Measurements from ENCODE around the gene BMPR1A.

The BMPR1A gene

DNA sequence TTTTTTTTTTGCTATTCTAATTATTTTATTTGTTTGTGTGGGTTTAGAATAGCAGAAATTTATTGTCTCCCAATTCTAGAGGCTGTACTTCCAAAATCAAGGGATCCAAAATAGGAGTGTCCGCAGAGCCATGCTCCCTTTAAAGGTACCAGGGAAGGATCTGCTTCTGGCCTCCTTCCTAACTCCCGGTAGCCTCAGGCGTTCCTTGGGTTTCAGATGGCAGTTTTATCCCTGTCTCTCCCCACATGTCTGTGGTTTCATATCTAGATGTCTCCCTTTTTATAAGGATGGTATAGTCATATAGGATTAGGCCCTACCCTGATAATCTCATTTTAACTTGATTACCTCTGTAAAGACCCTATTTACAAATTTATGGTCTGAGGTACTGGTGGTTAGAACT is 48.4 kb downstream of the BMPR1A start:
- no peak for DNase-seq

DNA sequence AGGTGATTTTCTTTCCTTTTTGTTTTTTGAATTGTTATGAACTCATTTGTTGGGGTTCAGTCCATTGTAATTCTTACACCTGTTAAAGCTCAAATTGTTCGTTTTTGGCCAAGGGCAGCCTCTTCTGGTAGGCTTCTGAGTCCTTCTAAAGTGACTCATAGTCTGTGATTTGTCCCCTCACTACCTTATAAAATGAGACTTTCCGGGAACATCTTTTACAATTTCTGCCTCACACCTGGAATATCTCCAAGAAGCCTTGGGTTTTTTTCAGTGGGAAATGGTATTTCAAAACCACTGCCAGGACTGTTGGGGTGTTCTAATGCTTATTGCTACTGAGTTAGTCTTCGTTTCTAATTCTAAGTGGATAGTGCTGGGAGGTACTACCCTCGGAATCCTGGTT is 56.7 kb downstream of the BMPR1A start:
- no peak for DNase-seq

DNA sequence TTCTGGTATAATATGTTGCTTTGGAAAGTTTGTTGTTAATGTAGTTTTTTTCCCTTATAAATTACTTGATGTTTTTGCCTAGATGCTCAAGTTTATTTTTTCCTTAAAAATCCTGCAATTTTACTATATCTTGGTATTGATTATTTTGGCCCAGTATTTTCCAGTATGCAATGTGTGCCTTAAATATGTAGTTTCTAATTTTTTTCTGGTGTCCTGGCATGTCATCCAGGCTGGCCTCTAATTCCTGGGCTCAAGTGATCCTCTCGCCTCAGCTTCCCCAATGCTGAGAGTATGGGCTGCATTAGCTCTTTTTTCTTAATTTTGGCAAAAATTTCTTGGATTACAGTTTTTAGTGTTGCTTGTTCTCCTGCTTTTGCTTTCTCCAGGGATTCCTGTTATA is 57.6 kb downstream of the BMPR1A start:
- no peak for DNase-seq

DNA sequence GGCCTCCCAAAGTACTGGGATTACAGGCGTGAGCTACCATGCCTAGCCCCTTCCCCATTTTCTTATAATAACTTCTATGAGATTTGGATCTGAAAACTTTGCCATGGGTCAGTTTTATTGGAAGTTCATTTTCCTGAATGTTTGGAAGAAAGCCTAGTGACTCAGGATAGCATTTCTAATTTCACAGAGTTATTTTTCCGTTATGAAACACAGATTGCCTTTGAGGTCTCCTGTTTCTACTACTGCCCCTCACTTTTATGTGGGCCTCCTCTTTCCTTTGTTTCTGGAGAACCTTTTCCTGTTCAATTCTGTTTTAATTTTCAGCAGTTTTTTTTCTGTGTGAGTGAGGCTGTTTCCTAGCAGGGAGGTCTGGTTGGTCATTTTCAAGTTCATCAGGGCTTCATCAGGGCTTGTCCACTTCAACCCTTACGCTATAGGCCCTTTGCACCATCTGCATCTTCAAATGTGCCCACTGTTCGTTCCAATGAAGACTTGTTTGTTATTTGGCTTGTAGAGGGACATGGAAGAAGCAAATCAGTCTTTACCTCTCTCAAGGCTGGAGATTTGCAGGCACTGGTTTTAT is 58.7 kb downstream of the BMPR1A start:
- DNase-seq, result no peak

DNA sequence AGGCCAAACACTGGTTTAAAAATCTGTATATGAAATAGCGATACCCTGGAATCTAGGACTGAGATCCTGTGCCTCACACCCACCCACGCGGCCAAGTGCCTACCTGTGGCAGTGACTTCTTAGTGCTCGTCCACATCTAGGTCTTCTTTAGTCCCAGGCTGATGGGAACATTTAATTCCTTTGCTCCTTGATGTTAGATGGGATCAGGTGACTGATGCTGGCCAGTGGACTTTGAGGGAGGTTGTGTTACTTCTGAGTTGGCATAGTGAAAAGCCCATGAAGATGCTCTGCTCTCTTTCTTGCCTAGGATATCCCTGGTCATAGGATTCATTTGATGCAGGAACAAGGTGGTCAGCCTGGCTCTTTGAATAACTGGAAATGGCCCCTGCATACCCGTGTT is 59.2 kb downstream of the BMPR1A start:
- DNase-seq, result no peak

DNA sequence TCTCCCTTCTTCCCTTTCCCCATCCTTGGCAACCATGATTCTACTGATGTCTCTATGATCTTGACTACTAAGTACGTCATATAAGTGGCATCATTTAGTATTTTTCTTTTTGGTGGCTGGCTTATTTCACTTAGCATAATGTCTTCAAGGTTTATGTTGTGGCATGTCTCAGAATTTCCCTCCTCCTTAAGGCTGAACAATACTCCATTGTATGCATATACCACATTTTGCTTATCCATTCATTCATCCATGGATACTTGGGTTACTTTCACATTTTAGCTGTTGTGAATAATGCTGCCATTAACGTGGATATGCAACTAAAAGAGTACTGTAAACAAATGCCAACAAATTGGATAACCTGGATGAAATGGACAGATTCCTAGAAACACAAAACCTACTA is 60.8 kb downstream of the BMPR1A start:
- no peak for DNase-seq

DNA sequence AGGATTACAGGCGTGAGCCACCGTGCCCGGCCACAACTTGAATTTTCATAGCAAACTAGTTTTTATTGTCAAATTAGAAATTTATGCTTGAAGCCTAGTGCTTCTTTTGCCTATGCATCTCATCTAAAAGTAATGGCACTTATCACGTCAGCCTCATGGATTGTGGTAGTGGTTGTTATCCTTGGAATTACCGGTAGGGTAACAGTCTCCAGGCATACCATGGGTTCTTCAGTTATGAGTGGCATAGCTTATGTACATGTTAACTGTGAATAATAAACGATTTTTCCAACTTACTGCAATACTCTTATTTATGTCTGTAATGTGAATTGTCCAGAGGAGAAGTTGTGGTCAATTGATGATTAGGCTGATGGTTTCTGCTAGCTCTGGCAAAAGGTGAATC is 63.1 kb downstream of the BMPR1A start:
- DNase-seq, result no peak

DNA sequence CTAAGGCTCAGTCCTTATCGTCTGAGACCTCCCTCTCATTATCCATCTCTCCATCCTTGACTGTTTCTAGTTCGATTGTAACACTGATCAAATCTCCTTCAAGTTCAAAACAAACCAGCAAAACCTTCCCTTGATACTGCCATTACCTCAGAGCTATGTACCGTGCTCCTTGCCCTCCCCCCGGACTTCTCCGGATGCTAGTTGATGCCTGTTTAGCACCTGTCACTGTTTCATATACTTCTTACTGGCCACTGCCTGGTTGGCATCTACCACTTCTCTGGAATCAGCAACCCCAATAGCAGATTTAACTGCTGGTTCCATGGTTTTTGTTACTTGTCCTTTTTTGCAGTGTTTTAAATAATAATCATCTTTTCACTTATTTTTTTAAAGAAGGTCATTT is 64.1 kb downstream of the BMPR1A start:
- no peak for DNase-seq

DNA sequence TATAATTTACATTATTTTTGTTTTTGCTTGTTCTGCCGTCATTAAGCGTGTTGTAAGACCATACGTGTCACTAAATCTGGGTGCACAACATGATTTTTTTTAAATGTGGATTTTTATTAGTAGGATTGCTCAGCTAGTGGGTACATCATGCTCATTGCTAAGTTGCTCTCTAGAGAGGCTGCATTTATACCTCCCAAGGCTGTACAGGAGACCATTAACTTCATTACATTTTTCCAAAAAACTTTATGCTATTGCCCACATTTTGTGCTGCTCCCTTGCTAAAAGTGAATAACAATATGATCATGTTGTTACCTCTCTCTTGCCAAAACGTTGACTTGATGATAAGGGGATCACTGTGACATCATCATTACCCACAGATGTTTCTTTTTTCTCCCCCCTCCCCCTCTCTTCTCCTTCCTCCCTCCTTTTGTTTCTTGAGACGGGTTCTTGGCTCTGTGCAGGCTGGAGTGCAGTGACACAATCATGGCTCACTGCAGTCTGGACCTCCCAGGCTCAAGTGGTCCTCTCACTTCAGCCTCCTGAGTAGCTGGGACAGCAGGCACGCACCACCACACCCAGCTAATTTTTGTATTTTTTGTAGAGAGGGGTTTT is 65.1 kb downstream of the BMPR1A start:
- no peak for DNase-seq

DNA sequence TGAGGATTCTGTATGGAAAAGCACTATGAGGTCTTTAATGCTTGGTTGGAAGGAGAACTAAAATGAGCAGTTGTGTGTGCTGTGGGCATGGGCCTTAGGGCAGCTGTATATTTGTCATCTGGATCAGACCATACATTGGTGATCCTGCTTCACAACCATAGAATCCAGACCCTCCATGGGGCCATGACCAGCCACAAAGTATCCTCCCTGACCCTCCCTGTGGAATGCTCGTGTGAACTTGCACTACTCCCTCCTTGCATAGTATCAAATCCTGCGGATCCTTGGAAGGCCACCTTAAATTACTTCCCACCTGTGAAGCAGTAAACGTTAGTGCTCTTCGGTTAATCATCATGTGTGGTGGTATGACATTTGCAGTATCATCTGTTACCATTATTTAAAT is 67.1 kb downstream of the BMPR1A start:
- no peak for DNase-seq

DNA sequence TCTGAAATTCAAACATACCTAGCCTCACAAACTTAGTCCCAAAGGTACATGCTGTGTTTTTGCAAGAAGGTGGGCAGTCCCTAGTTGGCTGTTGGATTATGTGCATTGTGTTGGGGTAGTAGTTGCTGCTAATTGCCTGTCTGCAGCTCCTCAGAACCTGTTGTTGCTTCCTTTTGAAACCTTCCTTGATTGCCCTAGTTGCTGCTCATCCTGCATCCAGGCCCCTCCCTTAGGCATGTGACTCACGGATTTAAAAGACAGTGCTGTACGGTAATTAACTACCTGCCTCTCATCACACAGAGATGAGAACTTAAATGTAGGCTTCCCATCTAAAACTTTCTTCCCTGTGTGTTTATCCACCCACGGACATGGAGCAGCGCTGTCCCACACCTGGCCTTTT is 67.7 kb downstream of the BMPR1A start:
- no peak for DNase-seq

DNA sequence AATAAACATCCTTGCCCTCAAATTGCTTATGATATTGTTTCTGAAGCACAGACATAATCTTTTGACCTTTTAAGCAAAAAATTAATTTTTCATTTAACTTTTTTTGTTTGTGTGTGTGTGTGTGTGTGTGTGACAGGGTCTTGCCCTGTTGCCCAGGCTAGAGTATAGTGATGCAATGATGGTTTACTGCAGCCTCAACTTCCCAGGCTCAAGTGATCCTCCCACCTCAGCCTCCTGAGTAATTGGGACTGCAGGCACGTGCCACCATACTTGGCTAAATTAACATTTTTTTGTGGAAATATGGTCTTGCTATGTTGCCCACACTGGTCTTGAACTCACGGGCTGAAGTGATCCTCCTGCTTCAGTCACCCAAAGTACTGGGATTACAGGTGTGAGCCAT is 68.9 kb downstream of the BMPR1A start:
- no peak for DNase-seq

DNA sequence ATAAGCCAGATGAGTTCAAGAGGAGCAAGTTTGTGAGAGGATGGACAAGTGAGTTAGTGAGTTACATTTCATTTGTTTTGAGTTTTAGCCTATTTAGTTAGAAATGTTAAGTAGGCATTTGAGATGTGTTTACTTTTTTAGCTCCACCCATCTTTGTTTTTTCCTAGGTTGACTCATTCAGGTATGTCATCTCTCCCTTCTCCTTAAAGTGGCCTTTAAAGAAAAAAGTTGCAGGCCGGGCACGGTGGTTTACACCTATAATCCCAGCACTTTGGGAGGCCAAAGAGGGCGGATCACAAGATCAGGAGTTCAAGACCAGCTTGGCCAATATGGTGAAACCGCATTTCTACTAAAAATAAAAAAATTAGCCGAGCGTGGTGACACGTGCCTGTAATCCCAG is 71.2 kb downstream of the BMPR1A start:
- no peak for DNase-seq

DNA sequence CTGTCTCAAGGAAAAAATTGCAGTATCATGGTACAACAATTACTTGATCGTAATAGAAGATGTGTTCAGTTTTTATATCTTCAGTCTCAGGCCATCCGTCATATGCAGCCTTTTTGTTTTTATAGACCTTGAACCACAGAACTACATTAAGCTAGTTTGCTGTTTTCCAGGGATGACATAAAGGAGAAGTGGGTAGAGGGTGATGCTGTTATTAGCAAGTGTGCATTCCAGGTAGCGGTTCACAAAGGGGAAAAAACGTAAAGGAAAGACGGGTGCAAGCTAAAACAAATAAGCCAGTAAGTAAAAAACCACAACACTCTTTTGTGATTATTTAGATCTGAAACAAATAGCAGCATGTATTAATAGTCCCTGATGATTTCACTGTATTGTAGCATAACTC is 71.7 kb downstream of the BMPR1A start:
- no peak for DNase-seq

DNA sequence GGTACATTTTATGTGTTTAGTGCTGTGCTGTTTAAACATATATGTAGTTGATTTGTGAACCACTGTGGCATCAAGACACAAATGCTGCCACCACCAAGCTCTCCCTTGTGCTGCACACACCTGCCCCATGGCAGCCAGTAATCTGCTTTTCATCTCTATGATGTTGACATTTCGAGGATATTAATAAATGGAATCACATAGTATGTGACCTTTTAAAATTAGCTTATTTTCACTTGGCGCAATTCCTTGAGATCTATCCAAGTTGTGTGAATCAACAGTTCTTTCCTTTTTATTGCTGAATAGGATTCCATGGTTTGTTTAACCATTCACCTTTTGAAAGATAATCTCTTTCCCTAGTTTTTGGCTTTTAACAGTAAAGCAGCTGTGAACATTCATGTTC is 73.1 kb downstream of the BMPR1A start:
- DNase-seq, result no peak

DNA sequence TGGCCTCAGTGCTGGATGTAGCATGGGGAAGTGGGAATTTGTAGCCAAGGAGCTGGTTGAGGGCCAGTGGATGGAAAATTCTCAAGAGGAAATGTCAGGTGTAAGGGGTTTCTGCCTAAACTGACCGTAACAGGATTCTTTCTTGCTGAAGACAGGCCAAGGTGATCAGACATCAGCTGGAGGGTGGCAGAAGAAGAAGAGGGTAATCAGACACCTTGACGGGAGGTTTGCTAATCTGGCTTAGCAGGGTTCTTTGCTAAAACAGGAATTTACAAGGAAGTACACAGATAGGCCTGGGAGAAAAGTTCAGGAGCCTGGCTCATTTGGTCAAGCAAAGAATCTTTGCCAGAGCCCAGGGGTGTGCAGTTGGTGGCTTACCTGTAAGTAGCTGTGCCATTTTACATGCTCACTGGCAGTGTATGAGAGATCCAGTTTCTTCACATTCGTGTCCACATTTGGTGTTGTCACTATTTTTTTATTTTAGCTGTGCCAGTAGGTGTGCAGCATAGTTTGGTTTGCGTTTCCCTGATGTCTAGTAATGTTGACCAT is 73.7 kb downstream of the BMPR1A start:
- peak in 1 of 2 experiments; percentile 0 for DNase-seq

DNA sequence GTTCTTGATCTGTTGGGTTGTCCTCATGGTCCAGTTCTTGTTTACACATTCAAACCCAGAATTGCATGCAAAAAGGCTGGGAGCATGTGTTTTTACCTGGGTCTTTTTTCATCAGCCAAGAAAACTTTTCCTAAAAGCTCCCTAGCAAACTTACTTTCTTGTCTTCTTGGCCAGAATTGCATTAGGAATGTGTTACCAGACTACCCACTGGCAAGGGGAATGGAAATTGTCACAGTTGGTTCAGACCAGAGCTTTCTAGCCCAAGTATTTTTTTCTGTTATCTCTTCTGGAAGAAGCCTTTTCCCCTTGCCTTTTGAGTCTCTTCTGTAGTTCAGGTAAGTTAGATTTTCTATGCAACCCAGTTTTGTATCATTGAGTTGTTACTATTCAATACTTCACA is 77.5 kb downstream of the BMPR1A start:
- DNase-seq, result no peak

DNA sequence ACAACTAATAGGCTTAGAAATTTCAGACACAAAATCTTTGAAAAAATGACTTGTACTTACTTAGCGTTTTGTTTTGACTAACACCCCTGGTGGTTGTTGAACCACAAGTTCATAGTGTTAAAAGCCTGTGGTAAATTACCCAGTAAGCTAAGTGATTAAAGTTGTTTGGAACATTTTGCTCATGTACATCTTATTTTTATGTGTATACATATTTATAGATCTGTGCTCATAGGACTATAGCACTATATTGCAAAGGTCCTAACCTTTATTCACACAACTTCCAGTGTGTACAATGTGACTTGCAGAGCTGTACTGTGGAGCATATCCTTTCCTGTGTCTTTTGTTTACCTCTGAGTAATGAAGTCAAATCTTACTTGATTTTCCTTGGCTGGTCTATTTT is 79.6 kb downstream of the BMPR1A start:
- DNase-seq, result no peak

DNA sequence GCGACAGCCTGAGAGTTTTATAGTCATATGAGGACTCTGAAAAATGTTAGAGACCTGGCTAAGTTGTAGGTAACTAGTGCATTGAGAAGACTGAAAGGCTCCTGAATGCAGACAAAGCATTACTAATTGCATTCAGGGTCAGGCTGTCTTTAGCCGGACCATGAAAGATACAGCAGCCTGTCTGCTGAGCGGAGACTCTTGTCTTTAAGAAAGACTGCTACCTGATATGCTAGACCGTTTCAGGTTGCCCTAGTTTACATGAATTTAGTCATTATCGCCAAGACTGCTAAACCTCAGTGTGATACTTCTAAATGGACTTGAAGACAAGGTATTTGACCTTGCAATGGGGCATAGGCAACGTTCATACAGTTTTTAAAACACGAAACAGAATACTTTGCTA is 81.2 kb downstream of the BMPR1A start:
- DNase-seq, result no peak

DNA sequence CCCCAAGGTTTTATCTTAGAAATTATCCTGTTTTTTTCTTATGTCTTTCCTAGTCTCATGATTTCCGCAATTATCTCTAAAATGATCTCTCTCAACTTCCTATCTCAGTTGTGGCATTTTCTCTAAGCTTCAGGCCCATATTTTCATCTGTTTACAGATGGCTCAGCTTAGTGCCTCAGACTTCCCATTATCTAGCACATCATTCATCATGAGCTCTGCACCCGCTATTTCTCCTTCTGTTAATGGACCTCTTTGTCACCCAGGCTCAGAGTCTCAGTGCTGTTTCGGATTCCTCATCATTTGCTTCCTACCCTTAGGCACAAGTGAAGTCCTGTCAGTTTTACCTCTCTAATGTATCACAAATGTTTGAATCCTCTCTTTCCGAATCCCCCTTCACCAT is 84.1 kb downstream of the BMPR1A start:
- DNase-seq, result no peak

DNA sequence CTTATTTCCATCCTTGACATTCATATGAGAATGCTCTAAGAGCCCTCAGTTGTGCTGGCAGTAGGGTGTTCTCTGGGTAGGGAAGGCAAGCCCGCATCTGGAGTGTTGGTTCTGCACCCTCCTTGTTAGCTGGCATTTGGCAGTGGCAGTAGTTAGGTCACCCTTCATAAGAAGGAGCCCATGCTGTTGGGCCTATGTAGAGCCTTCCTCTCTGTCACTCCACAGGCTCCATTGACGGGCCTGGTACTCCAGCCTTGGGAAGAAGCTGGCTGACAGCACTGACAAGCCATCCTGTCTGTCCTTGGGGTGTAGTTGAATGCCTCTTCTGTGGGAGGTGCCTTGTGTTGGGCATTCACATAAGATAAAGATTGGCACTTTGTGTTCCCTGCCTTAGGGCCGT is 89.7 kb downstream of the BMPR1A start:
- no peak for DNase-seq

DNA sequence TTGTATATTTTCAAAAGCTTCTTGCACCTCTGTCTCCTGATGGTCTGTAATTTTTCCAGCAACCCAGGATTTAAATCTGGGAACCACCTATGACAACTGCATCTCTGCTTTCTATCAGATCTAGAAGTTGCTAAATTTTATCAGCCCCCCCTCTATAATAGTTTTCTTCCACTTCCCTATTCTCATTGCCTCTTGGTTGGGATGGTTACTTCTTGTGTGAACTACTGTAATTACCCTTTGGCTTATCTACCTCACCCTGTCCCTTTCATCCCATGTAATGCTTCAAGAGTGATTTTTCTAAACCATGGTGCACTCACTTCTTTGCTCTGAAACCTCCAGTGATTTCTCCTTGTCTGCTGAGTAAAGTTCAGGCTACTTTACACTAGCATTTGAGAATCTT is 92.3 kb downstream of the BMPR1A start:
- no peak for DNase-seq

DNA sequence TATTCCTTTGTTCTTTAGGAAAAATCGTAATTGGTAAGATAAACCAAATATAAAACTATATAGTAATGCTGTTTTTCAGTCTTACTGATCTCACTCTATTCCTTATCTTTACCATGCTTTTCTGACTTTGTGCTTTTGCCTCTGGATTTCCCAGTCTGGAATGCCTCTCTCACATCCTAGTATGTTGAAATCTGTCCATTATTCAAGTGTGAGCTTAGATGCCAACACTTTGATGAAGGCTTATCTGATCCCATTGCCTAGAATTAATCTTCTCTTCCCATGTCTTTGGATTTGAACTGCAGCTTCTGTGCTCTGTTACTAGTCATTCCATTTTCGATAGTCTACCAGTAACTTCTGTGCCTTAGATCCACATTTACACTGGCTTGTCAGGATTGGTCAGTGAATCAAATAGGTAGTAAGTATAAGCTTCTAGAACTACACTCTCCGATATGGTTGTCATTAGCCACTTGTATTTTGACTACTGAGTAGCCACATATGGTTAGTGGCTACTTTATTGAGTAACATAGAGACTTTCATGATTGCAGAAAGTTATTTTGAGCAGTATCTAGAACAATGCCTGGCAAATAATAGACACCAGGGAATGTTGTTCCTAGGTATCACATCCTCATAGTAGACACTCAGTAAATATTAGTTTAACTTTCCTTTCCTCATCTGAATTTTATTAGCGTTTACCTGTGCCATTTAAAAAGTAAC is 92.9 kb downstream of the BMPR1A start:
- DNase-seq, result no peak

DNA sequence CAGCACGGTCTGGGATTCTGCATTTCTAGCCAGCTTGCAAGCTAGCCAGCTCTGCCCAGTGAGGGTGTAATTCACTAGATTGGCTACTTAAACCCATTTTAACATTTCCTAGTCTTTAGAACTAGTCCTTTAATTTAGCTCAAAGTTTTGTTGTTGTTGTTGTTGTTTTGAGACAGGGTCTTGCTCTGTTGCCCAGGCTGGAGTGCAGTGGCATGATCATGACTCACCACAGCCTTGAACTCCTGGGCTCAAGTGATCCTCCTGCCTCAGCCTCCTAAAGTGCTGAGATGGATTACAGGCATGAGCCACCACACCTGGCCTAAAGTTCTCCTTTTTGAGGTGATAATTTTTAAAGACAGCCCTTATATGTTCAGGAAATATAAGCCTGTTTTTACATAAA is 94.1 kb downstream of the BMPR1A start:
- no peak for DNase-seq

Data from NCI-H524 (cell line).